HG03045 (cell line): ENCODE measurements around the gene CHTF18.
"Not testable (repeated sequence)": the region's sequence is repeated elsewhere in the genome, so short reads cannot be mapped to it uniquely, and the experiment has no call there.

Experiments
- ATAC-seq: cut with Tn5 transposase; IDR thresholded peaks from one replicate; pipeline ENCODE4 v1.9.1; 2021; ENCODE audit warnings: mild to moderate bottlenecking, moderate library complexity; ENCODE audit not compliant: unreplicated experiment

Gene CHTF18

DNA sequence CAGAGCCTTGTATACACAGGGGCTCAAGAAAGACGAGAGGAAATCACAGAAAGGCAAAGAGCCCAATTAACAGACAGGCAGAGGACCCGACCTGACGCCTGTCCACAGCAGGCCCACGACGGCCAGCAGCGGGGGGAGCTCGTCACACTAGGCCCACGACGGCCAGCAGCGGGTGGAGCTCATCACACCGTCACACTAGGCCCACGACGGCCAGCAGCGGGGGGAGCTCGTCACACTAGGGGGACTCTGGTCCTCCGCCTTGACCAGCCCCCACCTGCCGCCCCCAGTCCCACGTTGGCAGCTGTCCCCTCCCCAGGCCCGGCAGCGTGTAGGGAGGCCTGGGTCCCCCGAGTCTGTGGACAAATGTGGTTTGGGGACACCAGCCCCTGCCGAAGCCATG lies 35.8 kb downstream of the CHTF18 start:
- no peak for ATAC-seq

DNA sequence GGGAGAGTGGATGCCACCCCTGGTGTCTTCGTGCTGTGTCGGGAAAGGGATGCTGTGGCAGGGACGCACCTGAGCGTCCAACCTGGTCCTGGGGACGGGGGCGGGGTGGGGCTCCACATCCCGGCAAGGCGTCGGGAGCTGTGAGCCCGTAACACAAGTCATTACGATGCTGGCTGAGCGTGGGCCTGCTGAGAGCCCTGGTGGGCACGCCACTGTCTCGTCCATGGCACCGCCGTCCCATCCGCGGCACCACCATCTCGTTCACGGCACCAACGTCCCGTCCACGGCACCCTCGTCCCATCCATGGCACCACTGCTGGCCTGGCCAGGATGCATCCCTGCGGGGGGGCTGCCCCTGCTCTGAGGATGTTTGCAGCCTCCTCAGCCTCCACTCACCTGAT lies 36.2 kb downstream of the CHTF18 start:
- ATAC-seq = no peak

DNA sequence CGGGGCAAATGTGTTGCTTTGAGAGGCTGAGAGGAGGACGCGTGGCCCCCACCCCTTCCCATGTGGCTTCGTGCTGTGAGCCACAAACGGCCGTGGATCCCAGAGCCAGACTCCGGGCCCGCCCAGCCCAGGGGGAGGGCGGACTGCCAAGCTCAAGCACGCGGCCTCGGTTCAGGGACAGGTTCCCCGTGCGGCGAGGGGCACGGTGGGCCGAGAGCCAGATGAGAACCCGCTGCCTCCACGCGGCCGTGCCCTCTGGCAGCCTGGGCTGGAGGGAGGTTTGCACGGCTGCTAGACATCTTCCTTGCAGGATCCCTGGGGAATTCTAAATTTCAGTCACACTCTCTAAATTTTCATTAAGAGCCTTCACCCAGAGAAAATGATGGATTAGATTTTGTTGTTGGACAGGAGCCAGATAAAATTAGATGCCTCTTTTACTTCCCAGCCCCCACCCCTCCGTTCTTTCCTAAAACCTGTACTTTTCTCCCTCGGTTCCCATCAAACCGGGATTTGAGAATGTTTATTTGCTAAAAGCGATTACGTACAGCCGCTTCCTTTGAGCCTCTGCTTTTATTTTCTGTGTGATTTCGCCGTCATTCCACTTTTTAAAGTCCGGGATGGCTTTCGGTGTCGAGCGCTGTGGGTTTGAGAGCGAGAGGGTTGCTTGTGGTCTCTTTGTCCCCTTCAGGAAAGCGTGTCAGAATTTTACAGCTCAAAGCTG lies 37.1 kb downstream of the CHTF18 start:
- no peak for ATAC-seq

DNA sequence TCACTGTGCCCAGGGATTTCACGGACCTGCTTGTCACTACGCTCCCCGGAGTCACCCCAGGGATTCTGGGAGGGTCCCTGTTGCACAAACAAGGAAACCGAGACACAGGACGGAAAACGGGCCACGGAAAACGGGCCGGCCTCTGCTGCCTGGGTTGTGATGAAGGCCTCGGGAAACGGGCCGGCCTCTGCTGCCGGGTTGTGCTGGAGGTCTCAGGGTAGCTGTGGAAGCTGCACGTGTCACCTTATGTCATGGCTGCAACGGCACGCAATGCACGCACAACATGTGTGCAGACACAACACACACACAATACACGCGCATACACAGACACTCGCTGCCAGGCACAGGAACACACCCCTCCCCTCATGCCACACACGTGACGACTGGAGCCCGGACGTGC lies 39.1 kb downstream of the CHTF18 start:
- no peak for ATAC-seq

DNA sequence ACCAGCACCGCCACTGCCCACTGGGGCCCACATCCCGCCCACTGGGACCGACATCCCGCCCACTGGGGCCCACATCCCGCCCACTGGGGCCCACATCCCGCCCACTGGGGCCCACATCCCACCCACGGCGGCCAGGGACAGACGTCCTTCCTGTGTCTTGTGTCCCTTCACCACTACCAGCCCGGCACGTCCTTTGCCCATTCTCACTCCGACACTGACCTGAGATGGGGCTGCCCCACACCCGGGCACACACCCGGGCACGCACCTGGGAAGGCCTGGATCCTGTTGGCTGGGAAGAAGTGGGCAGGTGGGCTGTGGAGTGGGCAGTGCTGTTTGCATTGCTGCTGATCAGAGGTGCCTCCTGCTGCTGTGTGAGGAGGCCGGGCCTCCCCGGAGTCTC lies 40.5 kb downstream of the CHTF18 start:
- ATAC-seq = no peak

DNA sequence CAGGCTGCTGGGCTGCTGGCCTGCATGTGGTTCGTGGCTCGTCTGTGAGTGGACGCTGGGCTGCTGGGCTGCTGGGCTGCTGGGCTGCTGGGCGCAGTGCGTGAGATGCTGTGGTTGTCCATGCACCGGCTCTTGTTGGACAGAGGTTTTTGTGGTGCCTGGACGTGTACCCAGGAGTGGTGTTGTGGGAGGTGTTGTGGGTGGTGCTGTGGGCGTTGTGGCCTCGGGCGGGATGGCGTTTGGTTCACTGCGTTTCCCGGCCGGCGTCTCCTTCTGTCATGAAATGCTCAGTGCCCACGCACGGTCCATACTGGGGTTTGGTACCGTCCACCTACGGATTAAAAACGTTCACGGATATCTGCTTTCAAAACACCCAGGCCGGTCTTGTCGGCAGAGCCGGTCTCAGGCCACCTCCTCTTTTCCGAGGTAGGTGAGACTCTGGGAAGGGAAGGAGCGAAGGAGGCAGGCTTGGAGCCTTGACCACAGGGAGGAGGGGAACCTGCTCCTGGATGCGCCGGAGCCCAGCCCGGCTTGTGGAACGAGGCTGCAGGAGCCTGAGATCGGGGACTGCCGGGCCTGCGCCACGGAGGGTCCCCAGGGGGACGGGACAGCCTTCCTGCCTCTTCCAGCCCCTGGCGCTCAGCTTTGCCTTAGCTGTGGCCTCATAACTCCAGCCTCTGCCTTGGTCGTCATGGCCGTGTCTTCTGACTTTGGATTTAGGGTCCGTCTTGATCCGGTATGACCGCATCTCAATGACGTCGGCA lies 41.9 kb downstream of the CHTF18 start:
- ATAC-seq = no peak

DNA sequence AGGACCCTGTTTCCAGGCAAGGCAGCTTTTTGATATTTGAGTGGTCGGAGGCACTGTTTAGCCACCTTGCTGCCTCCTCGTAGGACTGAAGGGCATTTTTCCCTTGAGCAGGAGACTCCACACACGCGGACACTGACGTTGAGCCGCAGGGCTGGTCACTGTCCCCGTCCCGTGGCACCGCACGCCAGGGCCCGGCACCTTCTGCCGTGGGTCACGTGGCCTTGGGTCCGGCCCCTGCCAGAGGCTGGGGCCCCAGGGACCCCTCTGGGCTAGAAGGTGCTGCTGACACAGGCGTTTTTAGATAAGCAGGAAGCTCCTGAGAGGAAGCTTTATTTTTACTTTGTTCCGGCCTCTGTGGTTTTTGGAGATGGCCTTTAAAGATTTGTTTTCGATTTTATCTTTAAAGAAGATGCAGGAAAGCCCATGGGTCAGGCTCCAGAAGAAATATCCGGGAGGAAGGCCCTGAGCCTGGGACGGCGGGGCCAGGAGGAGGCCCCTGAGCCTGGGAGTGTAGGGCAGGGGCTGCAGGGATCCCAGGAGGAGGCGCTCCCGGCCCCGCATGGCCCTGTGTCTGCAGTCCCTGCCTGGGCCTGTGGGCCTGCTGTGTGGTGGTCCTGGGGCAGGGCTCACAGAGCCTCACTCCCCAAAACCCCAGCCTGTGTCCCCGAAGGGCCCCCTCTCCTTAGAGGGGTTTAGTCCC lies 42.6 kb downstream of the CHTF18 start:
- no peak for ATAC-seq

DNA sequence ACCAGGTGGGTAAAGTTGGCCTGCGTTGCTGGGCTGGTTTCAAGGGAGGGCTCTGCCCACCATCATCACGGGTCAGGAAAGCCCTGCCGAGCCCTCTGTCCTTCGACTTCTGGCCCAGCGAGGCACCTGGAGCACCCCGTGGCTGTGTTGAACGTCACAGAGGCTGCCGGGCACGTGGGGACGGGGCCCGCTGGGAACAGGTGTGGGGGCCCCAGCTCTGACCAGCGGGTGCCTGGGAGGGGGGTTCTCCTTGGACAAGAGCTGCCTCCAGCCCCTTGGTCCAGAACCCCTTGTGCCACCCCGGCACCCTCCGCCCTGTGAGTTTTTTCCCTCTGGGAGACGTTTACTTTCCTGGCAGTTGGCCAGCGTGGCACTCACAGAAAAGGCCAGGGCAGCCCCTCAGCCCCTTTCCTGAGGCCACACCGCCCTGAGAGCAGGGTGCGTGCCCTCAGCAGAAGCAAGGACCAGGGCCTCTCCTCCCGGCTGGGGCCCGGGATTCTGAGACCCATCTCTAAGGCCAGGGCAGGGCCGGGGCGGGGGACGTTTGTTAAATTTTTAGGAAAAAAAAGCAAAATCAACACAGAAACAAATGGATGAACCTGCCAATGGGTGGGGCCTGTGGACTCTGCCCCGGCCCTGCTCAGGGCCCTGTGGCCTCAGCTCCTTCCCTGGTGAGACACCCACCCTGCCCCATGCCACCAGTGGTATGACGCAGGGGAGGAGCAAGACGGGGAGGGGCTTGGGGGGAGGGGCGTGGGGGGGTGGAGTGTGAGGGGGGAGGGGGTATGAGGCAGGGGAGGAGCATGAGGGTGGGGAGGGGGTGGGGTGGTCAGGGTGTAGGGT lies 43.4 kb downstream of the CHTF18 start:
- ATAC-seq = no peak

DNA sequence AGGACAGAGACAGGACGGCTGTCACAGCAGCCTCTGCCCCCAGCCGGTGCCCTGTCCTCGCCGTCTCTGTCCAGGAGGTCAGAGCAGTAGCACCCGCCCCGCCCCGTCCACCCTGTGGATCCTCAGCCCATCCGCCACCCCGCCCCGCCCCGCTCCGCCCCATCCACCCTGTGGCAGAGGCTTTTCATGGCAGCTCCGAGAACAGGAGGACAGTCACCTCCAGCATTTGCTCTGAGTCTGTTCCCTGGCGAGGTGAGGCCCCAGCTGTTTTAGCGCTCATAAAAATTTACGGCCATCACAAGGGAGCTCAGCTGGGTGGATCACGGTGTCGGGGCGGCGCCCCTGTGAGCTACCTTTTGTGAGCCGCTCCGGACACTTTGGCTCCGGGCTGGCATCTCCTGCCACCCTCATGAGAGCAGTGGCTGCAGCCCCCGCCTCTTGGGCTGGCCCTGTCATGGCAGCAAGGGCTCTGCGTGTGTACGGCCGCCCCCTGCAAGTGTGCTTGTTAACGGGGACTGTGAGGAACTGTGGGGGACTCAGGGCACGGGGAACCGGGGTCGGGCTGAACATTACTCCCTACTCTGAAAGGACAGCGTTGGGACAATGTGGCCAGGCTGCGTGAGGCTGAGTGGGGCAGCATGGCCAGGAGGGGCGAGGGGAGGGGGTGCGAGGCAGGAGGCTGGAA lies 44.4 kb downstream of the CHTF18 start:
- no peak for ATAC-seq

DNA sequence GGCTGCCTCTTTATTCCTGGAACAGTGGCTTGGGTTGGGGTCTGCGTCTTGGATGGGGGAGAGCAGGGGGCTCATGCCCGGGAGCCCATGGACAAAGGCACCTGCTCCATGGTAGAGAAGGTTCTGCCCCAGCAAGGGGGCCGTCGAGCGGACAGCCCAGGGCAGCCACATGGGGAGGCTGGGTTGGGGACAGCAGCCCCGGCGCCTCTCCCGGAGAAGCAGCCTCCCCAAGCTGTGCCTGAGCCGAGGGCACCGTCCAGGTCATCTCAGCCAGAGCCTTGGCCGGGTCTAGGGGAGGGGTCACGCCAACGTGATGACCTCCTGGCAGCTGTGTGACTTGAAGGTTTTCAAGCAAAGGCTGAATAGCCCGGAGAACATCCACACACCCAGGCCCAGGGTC lies 45.0 kb downstream of the CHTF18 start:
- no peak for ATAC-seq

DNA sequence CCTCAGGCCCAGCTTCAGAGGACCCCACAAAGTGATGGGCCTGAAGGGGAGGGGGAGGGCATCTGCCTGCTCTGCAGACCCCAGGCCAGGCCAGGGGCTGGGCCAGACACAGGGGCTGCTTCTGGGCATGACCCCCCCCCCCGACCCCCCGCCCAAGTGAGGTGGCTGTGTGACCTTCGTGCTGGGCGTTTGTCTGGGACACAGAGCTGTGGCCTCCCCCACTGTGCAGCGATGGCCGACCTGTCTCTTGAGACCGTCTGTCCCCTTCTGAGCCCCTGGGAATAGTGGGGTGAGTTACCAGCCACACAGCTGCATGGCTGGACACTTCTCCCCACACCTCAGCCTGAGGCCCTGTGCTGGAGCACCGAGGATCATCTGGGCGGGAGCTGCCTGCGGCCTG lies 47.0 kb downstream of the CHTF18 start:
- ATAC-seq = no peak

DNA sequence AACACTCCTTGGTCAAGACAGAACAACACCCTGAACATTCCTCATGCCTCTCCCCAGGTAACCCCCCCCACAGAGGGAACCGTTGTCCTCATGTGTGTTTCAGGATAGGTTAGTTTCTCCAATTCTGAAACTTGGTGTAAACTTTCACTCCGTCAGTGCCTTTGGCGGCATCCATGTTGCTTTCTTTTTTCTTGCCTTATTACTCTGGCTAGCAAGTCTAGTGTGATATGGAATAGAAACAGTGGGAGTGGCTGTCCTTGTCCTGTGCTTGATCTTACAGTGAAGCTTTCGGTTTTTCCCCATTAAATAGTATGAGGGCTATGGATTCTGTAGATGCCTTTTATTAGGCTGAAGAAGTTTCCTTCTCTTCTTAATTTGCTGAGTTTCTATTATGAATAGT lies 47.8 kb downstream of the CHTF18 start:
- no peak for ATAC-seq

DNA sequence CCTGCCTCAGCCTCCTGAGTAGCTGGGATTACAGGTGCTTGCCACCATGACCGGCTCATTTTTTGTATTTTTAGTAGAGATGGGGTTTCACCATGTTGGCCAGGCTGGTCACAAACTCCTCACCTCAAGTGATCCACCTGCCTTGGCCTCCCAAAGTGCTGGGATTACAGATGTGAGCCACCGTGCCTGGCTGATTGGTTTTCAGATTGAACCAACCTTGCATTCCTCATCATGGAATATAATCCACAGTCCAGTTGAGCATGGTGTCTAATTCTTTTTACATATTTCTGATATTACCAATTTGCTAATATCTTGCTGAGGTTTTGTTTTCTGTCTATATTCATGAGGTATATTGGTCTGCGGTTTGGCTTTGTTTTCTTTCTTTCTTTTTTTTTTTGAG lies 48.4 kb downstream of the CHTF18 start:
- ATAC-seq = not testable (repeated sequence)

DNA sequence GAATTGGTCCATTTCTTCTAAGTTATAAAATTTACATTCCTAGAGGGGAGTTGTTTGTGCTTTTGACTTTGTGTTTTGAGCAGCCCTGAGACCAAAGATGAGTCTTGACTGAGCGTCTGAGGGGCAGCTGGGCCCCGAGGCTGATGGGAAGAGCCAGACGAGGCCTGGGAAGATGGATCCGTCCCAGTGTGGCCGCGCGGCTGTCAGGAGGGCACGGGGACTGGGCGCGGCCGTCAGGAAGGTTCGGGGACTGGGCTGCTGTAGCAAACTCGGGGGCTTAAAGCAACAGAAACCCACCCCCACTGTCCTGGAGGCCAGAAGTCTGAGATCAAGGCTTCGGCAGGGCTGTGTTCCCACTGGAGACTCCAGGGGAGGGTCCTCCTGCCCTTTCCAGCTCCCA lies 50.3 kb downstream of the CHTF18 start:
- no peak for ATAC-seq

DNA sequence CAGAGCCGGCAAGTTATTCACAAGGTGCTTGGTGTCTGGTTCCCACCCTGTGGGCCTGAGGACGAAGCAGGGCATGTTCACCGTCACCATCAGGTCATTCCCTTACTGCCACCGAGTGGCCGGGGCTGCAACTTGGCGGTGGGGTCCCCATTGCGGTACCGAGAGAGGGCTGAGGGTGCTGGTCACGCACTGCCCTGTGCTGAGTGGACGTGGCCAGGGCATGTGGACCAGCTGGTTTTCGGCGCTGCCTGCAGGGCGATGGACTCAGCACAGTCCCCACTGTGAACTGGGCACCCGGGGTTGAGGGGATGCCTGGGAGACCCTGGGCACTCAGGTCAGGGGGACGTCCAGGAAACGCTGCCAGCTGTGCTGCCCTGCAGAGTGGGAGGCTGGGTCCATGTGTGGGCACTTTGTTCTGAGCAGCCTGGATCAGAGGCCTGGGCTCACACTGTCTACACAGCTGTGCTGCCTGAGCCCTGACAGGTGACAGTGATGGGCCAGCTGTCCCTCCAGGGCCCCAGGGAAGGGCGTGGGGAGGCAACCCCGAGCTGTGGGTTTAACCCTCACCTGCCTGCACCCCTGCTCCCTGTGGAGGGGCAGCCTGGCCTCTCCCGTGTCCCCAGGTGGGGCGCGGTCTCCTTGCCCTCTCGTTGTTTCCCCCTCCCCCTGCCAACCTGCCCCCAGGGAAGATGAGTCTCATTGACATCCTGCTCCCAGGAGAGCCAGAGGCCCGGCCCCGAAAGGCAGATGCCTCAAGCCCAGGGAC lies 51.4 kb downstream of the CHTF18 start:
- no peak for ATAC-seq

DNA sequence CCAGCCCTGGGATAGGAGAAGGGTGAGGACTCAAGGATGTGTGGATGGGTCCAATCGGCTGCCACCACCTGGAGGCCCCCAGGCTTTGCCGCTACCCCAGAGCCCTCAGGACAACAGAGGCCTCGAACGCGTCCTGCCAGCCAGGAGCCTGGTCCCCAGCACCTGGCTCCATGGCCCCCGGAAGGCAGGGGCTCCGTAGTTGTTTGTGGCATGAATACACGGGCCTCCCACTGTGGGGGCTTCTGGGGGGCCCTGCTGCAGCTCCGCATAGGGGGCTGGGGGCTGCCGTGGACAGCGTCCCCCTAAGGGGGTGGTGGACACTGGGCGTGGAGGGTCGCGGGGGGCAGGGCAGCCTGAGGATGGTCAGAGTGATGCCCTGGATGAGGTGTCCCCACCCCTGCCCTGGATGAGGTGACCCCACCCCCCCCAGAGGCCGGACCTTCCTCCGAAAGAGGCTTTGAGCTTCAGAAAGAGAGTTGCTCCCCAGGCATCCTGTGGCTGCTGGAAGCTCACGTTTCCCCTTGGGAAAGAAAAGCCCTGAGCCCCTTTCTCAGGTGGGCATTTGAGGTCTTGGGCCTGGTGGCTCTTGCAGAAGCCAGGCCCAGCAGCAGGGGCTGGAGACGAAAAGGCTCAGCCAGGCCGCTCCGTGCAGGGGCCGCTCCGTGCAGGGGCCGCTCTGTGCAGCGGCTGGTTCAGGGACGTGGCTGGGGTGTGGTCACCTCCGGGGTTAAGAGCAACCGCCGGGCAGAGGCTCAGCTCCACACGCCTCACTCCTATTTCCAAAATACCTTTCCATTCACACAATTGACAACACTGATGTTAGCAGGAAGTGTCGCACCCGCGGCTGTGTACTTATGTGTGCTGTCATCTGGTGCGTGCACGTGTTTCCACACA lies 52.4 kb downstream of the CHTF18 start:
- ATAC-seq = no peak

DNA sequence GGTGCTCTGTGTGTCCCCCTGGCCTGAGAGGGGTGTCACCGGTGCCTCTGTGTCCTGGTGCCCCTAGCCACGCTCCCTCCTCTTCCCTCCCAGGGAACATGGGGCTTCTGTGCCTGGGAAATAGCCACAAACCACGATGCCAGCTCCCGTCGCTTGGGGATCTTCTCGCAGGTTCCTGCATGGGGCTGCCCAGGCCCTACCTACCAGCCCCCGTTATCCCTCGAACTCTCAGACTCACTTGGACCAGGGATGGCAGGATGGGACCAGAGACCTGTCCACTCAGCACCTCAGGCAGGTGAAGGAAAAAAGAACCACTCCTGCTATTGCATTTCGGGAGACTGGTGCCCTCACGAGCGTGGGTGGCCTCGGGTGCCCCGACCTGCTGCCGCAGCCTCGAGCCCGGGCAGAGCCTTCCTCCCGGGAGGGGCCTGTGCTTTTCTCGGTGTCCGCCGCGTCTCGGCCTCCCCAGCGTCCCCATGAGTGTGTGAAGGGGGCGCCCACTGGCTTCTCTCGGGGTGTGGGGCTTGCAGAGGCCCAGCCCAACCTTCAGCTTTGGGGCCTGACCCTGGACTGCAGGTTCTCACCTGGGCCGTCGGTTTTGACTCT lies 53.1 kb downstream of the CHTF18 start:
- no peak for ATAC-seq

DNA sequence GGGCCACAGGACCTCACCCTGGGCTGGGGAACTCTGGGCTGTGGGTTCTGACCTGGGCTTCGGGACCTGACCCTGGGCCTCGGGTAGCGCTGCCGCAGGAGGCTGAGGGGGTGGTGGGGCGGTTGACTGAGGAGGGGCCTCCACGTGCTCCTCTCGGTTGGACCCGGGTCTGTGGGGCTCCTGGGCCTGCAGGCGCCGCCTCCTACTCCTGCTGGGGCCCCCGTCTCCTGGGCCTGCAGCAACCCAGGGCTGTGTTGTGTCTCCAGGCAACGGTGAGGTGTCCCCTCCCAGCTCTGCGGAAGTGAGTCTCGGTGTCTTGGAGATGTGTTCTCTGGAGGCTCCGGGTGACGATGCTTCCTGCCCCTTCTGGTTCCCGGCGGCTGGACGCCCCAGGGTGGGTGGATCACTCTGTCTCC lies 53.6 kb downstream of the CHTF18 start:
- ATAC-seq = no peak
